Ovary (tissue), 9 donors: Measurements from ENCODE around the gene FOSL1. TPM values are rescaled to one million over a fixed set of nuclear protein-coding genes. Genes with fewer than 3 reads are reported as not detected.
A peak's percentile ranks its signal among the peaks of the same experiment; 100 is the strongest.

Experiments
- DNase-seq, 5 donors: peaks; one replicate each; pipeline ENCODE4 v3.0.0-alpha.2; 2019 to 2020
- H3K27ac ChIP-seq, 2 donors: fragments of 200-600 bp; one replicate each; pipeline versions ENCODE4 v1.5.1 to v1.8.0; 2019 to 2022
- H3K27me3 ChIP-seq: fragments of 200-600 bp; one replicate; pipeline ENCODE4 v1.8.0; 2022
- H3K36me3 ChIP-seq: fragments of 200-600 bp; sonication (generic); one replicate; pipeline ENCODE4 v1.5.1; 2019
- H3K4me1 ChIP-seq: one replicate; pipeline ENCODE4 v1.8.1; 2013; ENCODE audit warnings: mild to moderate bottlenecking, moderate library complexity; ENCODE audit not compliant: insufficient read depth
- H3K4me3 ChIP-seq: fragments of 200-600 bp; sonication (generic); one replicate; pipeline ENCODE4 v1.5.1; 2017
- H3K9me3 ChIP-seq, 2 donors: fragments of 200-600 bp in 1 of 2; sonication (generic) in 1 of 2; one replicate each; pipeline versions ENCODE4 v1.5.1 to v1.8.1; 2013 to 2019; ENCODE audit warnings: mild to moderate bottlenecking in 1 of 2, moderate library complexity in 1 of 2
- EP300 ChIP-seq: sonication (generic); formaldehyde crosslinking; IDR thresholded peaks from one replicate; pipeline ENCODE4 v1.6.1; 2017; ENCODE audit warnings: antibody characterized with exemption
- POLR2A ChIP-seq: fragments of 450-650 bp; IDR thresholded peaks from one replicate; pipeline ENCODE4 v1.6.1; 2017; ENCODE audit warnings: antibody characterized with exemption, mild to moderate bottlenecking, moderate library complexity
- WGBS, 3 donors: extraction: QIAGEN DNeasy Blood & Tissue Kit in 1 of 3; methylation state at CpG; one replicate each; pipeline versions ENCODE4 v1.1.5 to v1.1.7; 2013 to 2017; 5-methylcytosine and 5-hydroxymethylcytosine counted together
- intact Hi-C, 4 donors: fragments of 100-400 bp; cut with DNase I; formaldehyde crosslinking; loops; one replicate each; pipeline versions ENCODE4 v1.11.0 to v1.15.1; 2022 to 2023
- polyA plus RNA-seq, 2 donors: library from polyadenylated mRNA; stranded (reverse); fragments of 200-250 nt in 1 of 2; fragments of 350-450 nt in 1 of 2; fragmentation: Illumina TruSeq in 1 of 2; extraction: RNeasy Lipid Tissue Mini Kit (QIAGEN cat#74804) in 1 of 2; gene quantifications; one replicate each; pipeline ENCODE4 v1.2.3, GENCODE V29; 2013 to 2014
- total RNA-seq, 7 donors: library from RNA; depleted of rRNA in 2 of 7; stranded (reverse); fragments of >200 nt in 2 of 7; fragmentation: NEBNext Ultra II Directional in 3 of 7; extraction: Animal tissue kit (Norgen Biotek cat#: 25700) in 3 of 7; gene quantifications; one replicate each; pipeline versions ENCODE4 v1.1.0 to v1.2.4, GENCODE V29; 2016 to 2023
- TF ChIP-seq, protein P1 (sequence below), 3 donors: fragments of 450-650 bp in 2 of 3; fragments of 200-600 bp in 1 of 3; IDR thresholded peaks; one replicate each; pipeline versions ENCODE4 v1.5.1 to v1.8.0; 2016 to 2022; ENCODE audit warnings: antibody characterized with exemption in 3 of 3, mild to moderate bottlenecking in 1 of 3
- donor health status: DM: no; HTN: no; CAD: no; lungs with moderate emphysema.
- donor health status: DM: no; HTN: no; CAD: no.
- donor health status: Bipolar disorder and iron deficiency.
- donor health status: DM: yes; HTN: yes; CAD: no.
- donor health status: DM: no; HTN: no; CAD: no.
- donor health status: DM: yes; HTN: yes; CAD: no.

Gene FOSL1
- total and polyA plus RNA-seq, 9 donors: 0.61 to 9.4 (median 1.0) TPM

DNA sequence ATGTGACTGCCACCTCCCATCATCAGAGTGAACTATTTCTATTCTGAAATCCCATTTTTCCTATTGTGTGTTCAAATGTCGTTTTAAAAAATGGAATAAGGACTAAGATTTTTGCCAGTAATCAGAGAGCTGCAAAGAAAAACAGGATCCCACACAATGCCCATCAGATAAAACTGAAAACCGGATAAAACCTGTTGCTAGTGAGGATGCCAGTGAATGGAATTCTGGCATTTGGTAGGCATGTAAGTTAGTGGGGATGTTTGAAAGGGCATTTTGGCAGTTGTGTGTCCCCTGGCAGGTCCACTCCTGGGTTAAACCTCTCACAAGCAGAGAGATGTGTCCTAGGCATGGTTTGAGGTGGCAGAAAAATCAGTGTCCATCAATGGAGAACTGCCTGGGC lies 25.2 kb upstream of the FOSL1 start:
- no peaks in the 10 kb centered on the region for H3K36me3 ChIP-seq
- H3K4me1 ChIP-seq: peaks cover 4% of the 10 kb centered on the region
- no peak overlapping the region for H3K27ac ChIP-seq
- no peak for DNase-seq
- no peak for TF ChIP-seq EP300
- no peak for TF ChIP-seq POLR2A
- TF ChIP-seq, protein P1, sequence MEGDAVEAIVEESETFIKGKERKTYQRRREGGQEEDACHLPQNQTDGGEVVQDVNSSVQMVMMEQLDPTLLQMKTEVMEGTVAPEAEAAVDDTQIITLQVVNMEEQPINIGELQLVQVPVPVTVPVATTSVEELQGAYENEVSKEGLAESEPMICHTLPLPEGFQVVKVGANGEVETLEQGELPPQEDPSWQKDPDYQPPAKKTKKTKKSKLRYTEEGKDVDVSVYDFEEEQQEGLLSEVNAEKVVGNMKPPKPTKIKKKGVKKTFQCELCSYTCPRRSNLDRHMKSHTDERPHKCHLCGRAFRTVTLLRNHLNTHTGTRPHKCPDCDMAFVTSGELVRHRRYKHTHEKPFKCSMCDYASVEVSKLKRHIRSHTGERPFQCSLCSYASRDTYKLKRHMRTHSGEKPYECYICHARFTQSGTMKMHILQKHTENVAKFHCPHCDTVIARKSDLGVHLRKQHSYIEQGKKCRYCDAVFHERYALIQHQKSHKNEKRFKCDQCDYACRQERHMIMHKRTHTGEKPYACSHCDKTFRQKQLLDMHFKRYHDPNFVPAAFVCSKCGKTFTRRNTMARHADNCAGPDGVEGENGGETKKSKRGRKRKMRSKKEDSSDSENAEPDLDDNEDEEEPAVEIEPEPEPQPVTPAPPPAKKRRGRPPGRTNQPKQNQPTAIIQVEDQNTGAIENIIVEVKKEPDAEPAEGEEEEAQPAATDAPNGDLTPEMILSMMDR (IDR thresholded peaks at IDR 0.05): no peak
- H3K27me3 ChIP-seq: no peaks in the 10 kb centered on the region
- no peaks in the 10 kb centered on the region for H3K9me3 ChIP-seq
- WGBS, 3 donors: 30 to 43% (median 34%) methylated on average over 2 of the region's 2 CpGs
- intact Hi-C loops: no loop called here
- no peak overlapping the region for H3K4me3 ChIP-seq

DNA sequence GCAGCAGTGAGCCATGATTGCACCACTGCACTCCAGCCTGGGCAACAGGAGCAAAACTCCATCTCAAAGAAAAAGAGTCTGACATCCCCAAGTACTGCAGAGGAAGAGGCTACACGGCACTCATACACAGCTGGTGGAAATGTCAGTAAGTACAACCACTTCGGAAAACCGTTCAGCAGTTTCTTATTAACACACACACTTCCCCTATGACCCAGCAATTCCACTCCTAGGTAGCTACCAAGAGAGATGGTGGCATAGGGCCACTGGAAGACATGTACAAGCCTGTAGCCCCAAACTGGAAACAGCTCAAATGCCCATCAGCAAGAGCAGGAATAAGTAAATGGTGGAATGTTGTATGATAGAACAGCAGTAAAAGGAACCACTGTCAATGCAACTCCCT lies 22.4 kb upstream of the FOSL1 start:
- Histone ChIP-seq H3K27me3 (no peaks in the 10 kb centered on the region), H3K9me3 (no peaks in the 10 kb centered on the region), H3K27ac (no peak overlapping the region), H3K4me3 (no peak overlapping the region), H3K36me3 (no peaks in the 10 kb centered on the region), H3K4me1 (peaks cover 14% of the 10 kb centered on the region)
- intact Hi-C loops: loop anchor here in 2 of 4 donors (5.0 kb wide), 2 partner anchors 35 to 45 kb away; no protein-coding TSS in a partner anchor
- 78 to 87% (median 86%) methylated on average over 3 of the region's 3 CpGs for WGBS, 3 donors
- DNase-seq: no peak
- TF ChIP-seq POLR2A (no peak), EP300 (no peak)
- TF ChIP-seq, protein P1 (IDR thresholded peaks at IDR 0.05): no peak

DNA sequence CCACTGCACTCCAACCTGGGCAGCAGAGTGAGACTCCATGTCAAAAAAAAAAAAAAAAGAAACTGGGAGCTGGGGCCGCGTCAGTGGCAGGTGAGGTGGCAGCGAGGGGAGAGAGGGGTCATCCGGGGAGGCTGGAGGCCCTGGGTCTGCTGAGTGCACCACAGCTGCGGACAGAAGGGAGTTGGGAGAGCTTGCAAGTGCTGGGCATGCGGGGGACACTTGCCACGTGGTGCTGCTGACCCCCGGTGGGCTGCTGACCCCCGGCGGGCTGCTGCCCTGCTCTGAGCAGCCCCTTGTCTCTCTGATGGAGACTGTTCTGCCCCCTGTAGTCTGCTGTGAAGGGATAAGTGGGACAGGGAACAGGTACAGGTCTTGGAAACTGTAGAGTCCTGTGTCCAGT lies 21.7 kb upstream of the FOSL1 start:
- Histone ChIP-seq H3K4me1 (peaks cover 19% of the 10 kb centered on the region), H3K27ac (no peak overlapping the region), H3K9me3 (no peaks in the 10 kb centered on the region), H3K4me3 (no peak overlapping the region), H3K27me3 (no peaks in the 10 kb centered on the region), H3K36me3 (no peaks in the 10 kb centered on the region)
- TF ChIP-seq EP300 (no peak), POLR2A (no peak)
- TF ChIP-seq, protein P1 (IDR thresholded peaks at IDR 0.05): no peak
- WGBS, 3 donors: 88 to 92% (median 91%) methylated on average over 10 of the region's 10 CpGs
- DNase-seq: no peak
- intact Hi-C loops: loop anchor here in 2 of 4 donors (5.0 kb wide), 2 partner anchors 35 to 45 kb away; no protein-coding TSS in a partner anchor

DNA sequence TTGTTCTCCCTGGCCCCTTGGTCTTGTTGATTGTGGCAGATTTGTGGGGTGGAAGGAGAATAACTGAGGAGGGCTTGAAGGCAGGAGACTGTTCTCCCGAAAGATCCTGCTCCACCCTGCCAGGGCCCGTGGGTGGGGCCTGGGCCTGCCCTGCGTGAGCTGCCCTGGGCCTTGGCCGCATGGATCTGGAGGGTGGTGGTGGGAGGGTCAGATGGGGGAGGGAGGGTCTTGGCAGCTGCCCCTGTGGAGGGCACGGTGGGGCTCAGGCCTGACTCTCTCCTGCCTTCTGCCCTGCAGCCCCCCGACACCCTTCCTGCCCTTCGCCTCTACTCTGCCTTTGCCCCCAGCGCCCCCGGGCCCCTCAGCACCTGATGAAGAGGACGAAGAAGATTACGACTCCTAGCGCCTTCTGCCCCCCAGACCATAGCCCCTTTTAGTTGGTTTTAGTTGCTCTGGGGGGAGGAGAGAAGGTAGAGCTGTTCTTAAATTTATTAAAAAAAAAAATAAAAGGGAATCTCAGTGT lies 20.9 kb upstream of the FOSL1 start:
- Histone ChIP-seq H3K4me1 (peaks cover 23% of the 10 kb centered on the region), H3K4me3 (no peak overlapping the region), H3K27ac (no peak overlapping the region), H3K9me3 (no peaks in the 10 kb centered on the region), H3K36me3 (no peaks in the 10 kb centered on the region), H3K27me3 (no peaks in the 10 kb centered on the region)
- DNase-seq: peak in 3 of 5 donors; percentile 40 to 47 (median 44)
- TF ChIP-seq EP300 (no peak), POLR2A (no peak)
- TF ChIP-seq, protein P1 (IDR thresholded peaks at IDR 0.05): no peak
- intact Hi-C loops: loop anchor here in 2 of 4 donors (5.0 kb wide), 2 partner anchors 36 to 46 kb away; no protein-coding TSS in a partner anchor
- 73 to 80% (median 79%) methylated on average over 12 of the region's 12 CpGs for WGBS, 3 donors
